ENCODE results near the gene CERCAM.

The CERCAM gene

DNA sequence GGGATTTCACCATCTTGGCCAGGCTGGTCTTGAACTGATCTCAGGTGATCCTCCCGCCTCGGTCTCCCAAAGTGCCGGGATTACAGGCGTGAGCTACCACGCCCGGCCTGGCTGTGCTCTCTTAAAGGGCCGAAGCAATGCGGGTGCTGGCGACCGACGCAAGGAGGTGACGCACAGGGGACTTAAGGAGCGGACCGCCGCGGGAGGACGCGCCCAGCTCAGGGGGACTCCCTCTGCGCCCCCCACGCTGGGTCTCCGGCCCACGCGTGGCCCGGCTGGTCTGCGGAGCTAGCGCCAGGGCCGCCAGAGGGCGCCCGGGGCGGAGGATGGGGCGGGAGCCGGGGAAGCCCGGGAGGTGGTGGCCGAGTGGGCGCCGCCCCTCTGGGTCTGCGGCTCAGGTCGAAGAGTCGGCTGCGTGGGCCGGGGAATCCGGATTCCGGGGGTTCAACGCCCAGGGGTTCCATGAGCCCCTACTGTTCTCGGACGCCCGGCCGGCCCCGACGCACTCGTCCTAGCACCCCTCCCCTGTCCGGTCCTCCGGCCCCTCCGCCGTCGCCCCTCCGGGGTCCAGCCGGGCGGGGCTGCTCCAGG, 502 bp upstream of the CERCAM start (continued):
- TF ChIP-seq ZNF501 (tag by site-specific recombination; IDR thresholded peaks at IDR 0.05) (no peak), ZNF776 (tag by site-specific recombination; IDR thresholded peaks at IDR 0.05; ENCODE audit: borderline replicate concordance) (no peak), HOXC10 (CRISPR knock-in tag; IDR thresholded peaks at IDR 0.05) (no peak), SALL2 (tag by site-specific recombination; IDR thresholded peaks at IDR 0.05; ENCODE audit: borderline replicate concordance) (no peak), ZBTB49 (tag by site-specific recombination; IDR thresholded peaks at IDR 0.05; ENCODE audit: low read depth) (no peak), ZNF280D (tag by site-specific recombination; IDR thresholded peaks at IDR 0.05) (no peak), ZBTB21 (tag by site-specific recombination; IDR thresholded peaks at IDR 0.05) (no peak), ZNF23 (tag by site-specific recombination; IDR thresholded peaks at IDR 0.05; ENCODE audit: borderline replicate concordance) (no peak), OSR2 (tag by site-specific recombination; IDR thresholded peaks at IDR 0.05) (0 out of 2 replicates have a peak, but pooled peaks have one; percentile 9), WT1 (tag by site-specific recombination; IDR thresholded peaks at IDR 0.05) (no peak), ZNF433 (tag by site-specific recombination; IDR thresholded peaks at IDR 0.05; ENCODE audit: low read depth) (no peak), ZNF560 (tag by site-specific recombination; IDR thresholded peaks at IDR 0.05; ENCODE audit: borderline replicate concordance) (no peak), ZNF785 (tag by site-specific recombination; IDR thresholded peaks at IDR 0.05) (no peak), ZNF747 (tag by site-specific recombination; IDR thresholded peaks at IDR 0.05) (no peak), ZNF366 (tag by site-specific recombination; conservative IDR thresholded peaks at IDR 0.05) (no peak), MYNN (tag by site-specific recombination; IDR thresholded peaks at IDR 0.05; ENCODE audit: borderline replicate concordance) (no peak), ZNF423 (tag by site-specific recombination; IDR thresholded peaks at IDR 0.05) (no peak), ZNF561 (tag by site-specific recombination; IDR thresholded peaks at IDR 0.05; ENCODE audit: borderline replicate concordance) (peak; percentile 99), ZNF138 (tag by site-specific recombination; IDR thresholded peaks at IDR 0.05; ENCODE audit: borderline replicate concordance) (no peak), ZNF148 (tag by site-specific recombination; IDR thresholded peaks at IDR 0.05; ENCODE audit: borderline replicate concordance) (no peak), ZNF248 (tag by site-specific recombination; IDR thresholded peaks at IDR 0.05) (no peak), ZNF157 (tag by site-specific recombination; IDR thresholded peaks at IDR 0.05) (no peak), KLF8 (tag by site-specific recombination; IDR thresholded peaks at IDR 0.05) (peak; percentile 88; the same call in 1 of the 2 replicates), SP3 (tag by site-specific recombination; IDR thresholded peaks at IDR 0.05) (peak; percentile 45; the same call in 1 of the 2 replicates), ZNF692 (tag by site-specific recombination; IDR thresholded peaks at IDR 0.05) (peak; percentile 43; the same call in 1 of the 2 replicates), ZNF184 (tag by site-specific recombination; IDR thresholded peaks at IDR 0.05) (no peak), ZNF830 (tag by site-specific recombination; IDR thresholded peaks at IDR 0.05; ENCODE audit: low read depth) (no peak), ZNF514 (tag by site-specific recombination; IDR thresholded peaks at IDR 0.05) (no peak)
- TF ChIP-seq, protein P1, sequence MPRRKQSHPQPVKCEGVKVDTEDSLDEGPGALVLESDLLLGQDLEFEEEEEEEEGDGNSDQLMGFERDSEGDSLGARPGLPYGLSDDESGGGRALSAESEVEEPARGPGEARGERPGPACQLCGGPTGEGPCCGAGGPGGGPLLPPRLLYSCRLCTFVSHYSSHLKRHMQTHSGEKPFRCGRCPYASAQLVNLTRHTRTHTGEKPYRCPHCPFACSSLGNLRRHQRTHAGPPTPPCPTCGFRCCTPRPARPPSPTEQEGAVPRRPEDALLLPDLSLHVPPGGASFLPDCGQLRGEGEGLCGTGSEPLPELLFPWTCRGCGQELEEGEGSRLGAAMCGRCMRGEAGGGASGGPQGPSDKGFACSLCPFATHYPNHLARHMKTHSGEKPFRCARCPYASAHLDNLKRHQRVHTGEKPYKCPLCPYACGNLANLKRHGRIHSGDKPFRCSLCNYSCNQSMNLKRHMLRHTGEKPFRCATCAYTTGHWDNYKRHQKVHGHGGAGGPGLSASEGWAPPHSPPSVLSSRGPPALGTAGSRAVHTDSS (tag by site-specific recombination; IDR thresholded peaks at IDR 0.05), result no peak

Measured in HEK293 (cell line).